HG02981 (cell line): Measurements from ENCODE around the gene HCFC2.
"Not testable (repeated sequence)": the region's sequence is repeated elsewhere in the genome, so short reads cannot be mapped to it uniquely, and the experiment has no call there.

ENCODE experiments used
- ATAC-seq: cut with Tn5 transposase; IDR thresholded peaks from one replicate; pipeline ENCODE4 v1.9.1; 2021; ENCODE audit warnings: mild to moderate bottlenecking, moderate library complexity; ENCODE audit not compliant: unreplicated experiment

The HCFC2 gene

GRCh38 chr12:104114834-104115586 lies 50.7 kb downstream of the HCFC2 start:
- ATAC-seq, result not testable (repeated sequence)

- ATAC-seq, result no peak
Measured at GRCh38 chr12:104115587-104115975, 51.2 kb downstream of the HCFC2 start.

DNA sequence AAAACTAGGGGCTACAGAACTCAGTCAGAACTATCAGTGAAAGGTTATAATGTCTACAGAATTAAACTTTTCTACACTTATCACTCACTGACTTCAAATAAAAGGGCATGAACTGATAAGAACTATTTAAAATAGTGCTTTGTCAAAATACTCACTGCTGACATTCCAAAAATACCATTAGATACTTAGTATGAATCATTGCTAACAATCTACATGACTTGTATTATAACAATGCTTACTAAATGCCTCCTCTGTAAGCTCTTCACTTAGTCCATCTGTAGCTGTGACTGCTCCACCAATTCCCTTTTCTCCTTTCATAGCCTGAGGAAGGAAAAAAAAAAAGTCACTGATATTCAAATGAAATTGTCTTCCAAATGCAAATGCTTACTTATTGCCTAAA lies 56.7 kb downstream of the HCFC2 start:
- no peak for ATAC-seq

GRCh38 chr12:104122298-104122697 lies 58.0 kb downstream of the HCFC2 start:
- ATAC-seq, result no peak

GRCh38 chr12:104126548-104126947 lies 62.2 kb downstream of the HCFC2 start:
- no peak for ATAC-seq

GRCh38 chr12:104130760-104131159 lies 66.4 kb downstream of the HCFC2 start:
- ATAC-seq, result no peak

GRCh38 chr12:104131609-104132008 lies 67.3 kb downstream of the HCFC2 start:
- ATAC-seq, result no peak

GRCh38 chr12:104132351-104132956 lies 68.1 kb downstream of the HCFC2 start:
- ATAC-seq, result no peak

- no peak for ATAC-seq
Measured at GRCh38 chr12:104133321-104133720, 69.0 kb downstream of the HCFC2 start.

DNA sequence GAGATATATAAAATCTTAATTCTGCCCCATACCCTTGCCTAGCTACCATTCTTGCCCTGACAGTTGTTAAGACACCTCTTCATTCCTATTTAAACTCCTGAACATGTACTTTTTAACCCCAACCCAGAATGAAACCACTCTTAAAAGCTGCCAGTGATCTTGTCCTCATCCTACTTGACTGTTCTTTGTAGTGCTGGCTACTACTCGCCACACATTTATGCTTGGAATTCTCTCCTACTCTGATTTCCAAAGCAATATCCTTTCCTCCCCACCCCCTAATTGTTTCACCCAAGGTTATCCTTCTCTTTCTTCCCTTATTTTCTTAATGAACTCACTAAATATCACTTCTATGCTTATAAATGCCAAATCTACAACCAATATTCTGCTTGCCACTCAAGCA lies 69.5 kb downstream of the HCFC2 start:
- ATAC-seq, result no peak

DNA sequence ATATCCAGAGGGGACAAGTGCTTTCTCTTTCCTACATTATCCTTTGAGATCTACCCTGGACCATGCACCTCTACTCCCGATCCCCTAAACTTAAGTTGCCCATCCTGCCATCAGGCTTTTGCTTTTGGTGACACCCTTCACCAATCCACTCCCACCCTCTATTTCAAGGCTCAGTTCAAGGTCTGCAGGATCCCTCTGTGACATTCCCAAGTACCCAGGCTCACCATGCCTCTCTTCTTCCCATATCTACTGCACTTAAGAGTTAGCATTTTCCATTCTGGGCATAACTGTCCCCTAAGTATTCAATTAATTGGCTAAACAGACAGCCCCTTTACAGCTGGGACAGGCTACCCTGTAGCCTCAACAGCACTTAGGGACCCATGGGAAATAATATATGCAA lies 70.6 kb downstream of the HCFC2 start:
- ATAC-seq, result no peak

DNA sequence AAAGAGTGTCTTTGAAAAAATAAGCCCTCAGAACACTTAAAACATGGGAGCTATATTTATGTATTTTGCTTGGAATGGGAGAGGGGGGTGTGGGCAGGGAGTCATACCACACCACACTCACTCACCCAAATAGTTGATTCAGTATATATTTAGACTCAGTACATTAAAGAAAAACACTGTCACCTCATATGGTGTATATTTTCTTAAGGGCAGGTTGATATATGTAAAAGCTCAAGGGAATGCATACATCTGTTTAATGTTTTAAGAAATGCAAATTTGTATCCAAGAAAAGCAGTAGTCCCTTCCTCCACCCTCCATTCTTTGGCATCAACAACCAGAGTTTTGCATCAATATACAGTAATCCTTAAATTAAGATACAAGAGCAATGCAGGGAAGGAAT lies 72.2 kb downstream of the HCFC2 start:
- ATAC-seq, result no peak

- ATAC-seq, result peak; percentile 26
Measured at GRCh38 chr12:104137001-104137901, 72.9 kb downstream of the HCFC2 start.

- ATAC-seq, result peak; percentile 92
Measured at GRCh38 chr12:104137902-104138796, 73.8 kb downstream of the HCFC2 start, which contains the start of gene NFYB. TSS of gene NFYB (minus strand) at chr12:104138210. CDS start at chr12:104135453, 2,757 bp downstream.

- ATAC-seq, result no peak
Measured at GRCh38 chr12:104138797-104139152, 74.4 kb downstream of the HCFC2 start.

- no peak for ATAC-seq
Measured at GRCh38 chr12:104142543-104142942, 78.2 kb downstream of the HCFC2 start.

DNA sequence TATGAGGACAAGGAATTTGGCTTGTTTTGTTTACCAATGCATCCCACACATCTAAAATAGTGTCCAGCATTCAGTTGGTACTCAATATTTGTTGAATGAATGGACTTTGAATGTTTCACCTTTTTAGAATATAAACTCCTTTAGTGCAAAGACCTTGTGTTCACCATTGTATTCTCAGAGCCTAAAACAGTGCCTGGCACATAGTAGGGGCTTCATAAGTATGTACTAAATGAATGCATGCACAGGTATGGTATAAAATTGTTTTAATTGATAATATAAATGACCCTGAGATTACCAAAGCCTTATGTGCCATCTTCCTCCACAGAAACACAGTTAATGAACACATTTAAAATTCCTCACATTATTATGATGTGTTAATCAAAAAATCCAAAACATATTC lies 78.7 kb downstream of the HCFC2 start:
- ATAC-seq, result no peak

GRCh38 chr12:104143918-104144317 lies 79.6 kb downstream of the HCFC2 start:
- no peak for ATAC-seq

DNA sequence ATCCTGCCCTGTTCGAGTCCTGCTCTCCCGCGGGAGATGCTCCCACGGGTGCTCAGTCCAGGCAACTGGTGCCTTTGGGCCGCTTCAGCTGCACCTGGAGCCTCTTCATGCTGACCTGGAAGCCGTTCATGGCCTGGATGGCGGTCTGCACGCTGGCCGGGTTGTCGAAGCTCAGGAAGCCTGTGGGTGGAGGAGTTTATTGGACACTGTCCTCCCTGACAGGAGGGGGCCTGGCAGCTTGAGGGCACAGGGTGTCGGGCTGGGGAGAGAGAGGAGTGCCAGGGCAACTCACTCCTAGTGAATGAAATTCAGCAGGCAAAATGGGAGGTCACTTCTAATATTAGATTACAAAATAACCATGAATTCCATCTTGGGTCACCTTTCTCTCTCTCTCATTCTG lies 83.0 kb downstream of the HCFC2 start:
- no peak for ATAC-seq

GRCh38 chr12:104150416-104150815 lies 86.1 kb downstream of the HCFC2 start:
- no peak for ATAC-seq
